Right lung (tissue), 10 donors: Measurements from ENCODE around the gene MSANTD3. TPM values are rescaled to one million over a fixed set of nuclear protein-coding genes. Genes with fewer than 3 reads are reported as not detected.
"Not testable (repeated sequence)": the region's sequence is repeated elsewhere in the genome, so short reads cannot be mapped to it uniquely, and the experiment has no call there.

ENCODE experiments used
- DNase-seq, 2 donors: peaks; one replicate each; pipeline ENCODE4 v3.0.0-alpha.2; 2013
- long read RNA-seq, 8 donors: transcript quantifications; one replicate each; lab custom pipeline, GENCODE V29; 2026
- polyA plus RNA-seq, 5 donors: library from polyadenylated mRNA; unstranded; fragments of 120-200 nt; gene quantifications; one replicate each; pipeline versions ENCODE4 v1.2.1 to v1.2.3, GENCODE V29; 2013; ENCODE audit warnings: inconsistent platforms in 1 of 5, low replicate concordance in 1 of 5; ENCODE audit not compliant: insufficient read length in 5 of 5, insufficient read depth in 1 of 5

MSANTD3 gene, protein sequence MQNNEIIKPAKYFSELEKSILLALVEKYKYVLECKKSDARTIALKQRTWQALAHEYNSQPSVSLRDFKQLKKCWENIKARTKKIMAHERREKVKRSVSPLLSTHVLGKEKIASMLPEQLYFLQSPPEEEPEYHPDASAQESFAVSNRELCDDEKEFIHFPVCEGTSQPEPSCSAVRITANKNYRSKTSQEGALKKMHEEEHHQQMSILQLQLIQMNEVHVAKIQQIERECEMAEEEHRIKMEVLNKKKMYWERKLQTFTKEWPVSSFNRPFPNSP
- polyA plus RNA-seq, result 10 to 100 TPM; 20.0 to 24.3 (median 23.3) TPM
- long read RNA-seq, donor 1, transcript MSANTD3-203 (3 exons, 1,362 nt), result major isoform, 12 of 37 reads
- long read RNA-seq, donor 1, partial matches to known transcripts, result 21 of 37 reads
- long read RNA-seq, donor 1, other reads (novel, unspliced or antisense), result 0 of 37 reads
- long read RNA-seq, donor 2, transcript MSANTD3-203 (3 exons, 1,362 nt), result major isoform, 10 of 22 reads
- long read RNA-seq, donor 2, partial matches to known transcripts, result 9 of 22 reads
- long read RNA-seq, donor 2, other reads (novel, unspliced or antisense), result 0 of 22 reads
- long read RNA-seq, donor 3, transcript MSANTD3-203 (3 exons, 1,362 nt), result major isoform, 12 of 24 reads
- long read RNA-seq, donor 3, partial matches to known transcripts, result 9 of 24 reads
- long read RNA-seq, donor 3, other reads (novel, unspliced or antisense), result 0 of 24 reads
- long read RNA-seq, donor 4, transcript MSANTD3-203 (3 exons, 1,362 nt), result major isoform, 8 of 16 reads
- long read RNA-seq, donor 4, partial matches to known transcripts, result 6 of 16 reads
- long read RNA-seq, donor 4, other reads (novel, unspliced or antisense), result 0 of 16 reads
- long read RNA-seq, donor 5, transcript MSANTD3-203 (3 exons, 1,362 nt), result major isoform, 16 of 40 reads
- long read RNA-seq, donor 5, partial matches to known transcripts, result 22 of 40 reads
- long read RNA-seq, donor 5, other reads (novel, unspliced or antisense), result 0 of 40 reads
- long read RNA-seq, donor 6, transcript MSANTD3-203 (3 exons, 1,362 nt), result major isoform, 5 of 36 reads
- long read RNA-seq, donor 6, partial matches to known transcripts, result 29 of 36 reads
- long read RNA-seq, donor 6, other reads (novel, unspliced or antisense), result 0 of 36 reads
- long read RNA-seq, donor 7, transcript MSANTD3-203 (3 exons, 1,362 nt), result major isoform, 10 of 18 reads
- long read RNA-seq, donor 7, partial matches to known transcripts, result 6 of 18 reads
- long read RNA-seq, donor 7, other reads (novel, unspliced or antisense), result 0 of 18 reads
- long read RNA-seq, donor 8, partial matches to known transcripts, result 0 of 6 reads
- long read RNA-seq, donor 8, other reads (novel, unspliced or antisense), result 0 of 6 reads

DNA sequence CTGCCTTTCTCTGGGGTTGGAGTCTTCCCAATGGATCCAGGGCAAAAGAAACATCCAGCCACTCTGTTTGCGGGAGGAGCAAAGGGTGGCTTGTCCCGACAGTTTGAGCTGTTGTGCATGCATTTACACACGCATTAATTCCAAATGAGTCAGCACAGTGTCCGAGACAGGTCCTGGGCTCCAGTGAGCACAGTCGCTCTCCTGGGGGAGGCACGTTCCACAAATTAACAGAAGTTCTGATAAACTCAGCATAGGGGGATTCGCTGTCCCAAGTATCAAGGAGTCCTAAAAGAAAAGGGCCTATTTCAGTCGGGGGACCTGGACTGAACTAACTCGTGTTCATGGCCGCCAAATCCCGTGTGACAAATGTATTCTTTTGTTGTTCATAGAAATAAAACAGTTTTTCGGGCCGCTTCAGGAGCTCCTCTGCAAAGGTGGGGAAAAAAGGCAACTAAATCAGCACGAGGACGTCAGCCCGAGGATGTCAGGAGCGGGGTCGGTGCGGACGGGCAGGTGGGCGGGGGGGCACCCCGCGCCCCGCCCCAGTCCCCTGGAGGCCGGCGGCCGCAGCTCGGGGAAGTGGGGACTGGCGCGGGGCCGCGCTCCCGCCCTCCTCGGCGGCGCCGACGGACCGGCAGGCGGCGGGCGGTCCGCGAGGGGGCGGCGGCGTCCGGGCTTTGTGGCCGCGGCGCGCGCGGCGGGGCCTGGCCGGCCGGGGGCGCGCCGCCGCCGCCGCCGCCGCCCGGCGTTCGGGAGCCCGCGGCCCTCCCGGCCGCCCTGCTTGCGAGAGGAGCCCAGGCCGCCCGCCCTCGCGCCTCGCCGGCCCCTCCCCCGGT lies at the start of gene MSANTD3:
Gene MSANTD3, plus strand, starts transcription at position 614 of the 836 bp plus-strand sequence. CDS start 14,796 bp downstream, outside the sequence.
- DNase-seq, result peak; percentile 59 to 61

DNA sequence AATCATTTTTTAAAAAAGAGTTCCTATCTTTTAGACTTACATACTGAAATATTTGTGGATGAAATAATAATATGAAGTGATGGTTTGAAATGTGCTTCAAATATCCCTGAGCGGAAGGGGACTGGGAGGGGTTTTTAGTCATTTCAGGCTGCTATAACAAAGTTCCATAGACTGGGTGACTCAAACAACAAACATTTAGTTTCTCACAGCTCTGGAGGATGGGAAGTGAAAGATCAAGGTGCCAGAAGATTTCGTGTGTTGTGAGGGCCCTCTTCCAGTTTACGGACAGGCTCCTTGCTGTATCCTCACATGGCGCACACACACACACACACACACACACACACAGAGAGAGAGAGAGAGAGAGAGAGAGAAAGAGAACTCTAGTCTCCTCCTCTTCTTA lies 47.1 kb upstream of the MSANTD3 start:
- no peak for DNase-seq

DNA sequence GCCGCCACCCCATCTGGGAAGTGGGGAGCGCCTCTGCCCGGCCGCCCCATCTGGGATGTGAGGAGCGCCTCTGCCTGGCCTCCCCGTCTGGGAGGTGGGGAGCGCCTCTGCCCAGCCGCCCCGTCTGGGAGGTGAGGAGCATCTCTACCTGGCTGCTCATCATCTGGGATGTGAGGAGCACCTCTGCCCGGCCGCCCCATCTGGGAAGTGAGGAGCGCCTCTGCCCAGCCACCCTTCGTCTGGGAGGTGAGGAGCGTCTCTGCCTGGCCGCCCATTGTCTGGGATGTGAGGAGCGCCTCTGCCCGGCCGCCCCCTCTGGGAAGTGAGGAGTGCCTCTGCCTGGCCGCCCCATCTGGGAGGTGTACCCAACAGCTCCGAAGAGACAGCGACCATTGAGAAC lies 34.0 kb upstream of the MSANTD3 start:
- not testable (repeated sequence) for DNase-seq

GRCh38 chr9:100394032-100394695 lies 32.8 kb upstream of the MSANTD3 start:
- DNase-seq, result no peak

DNA sequence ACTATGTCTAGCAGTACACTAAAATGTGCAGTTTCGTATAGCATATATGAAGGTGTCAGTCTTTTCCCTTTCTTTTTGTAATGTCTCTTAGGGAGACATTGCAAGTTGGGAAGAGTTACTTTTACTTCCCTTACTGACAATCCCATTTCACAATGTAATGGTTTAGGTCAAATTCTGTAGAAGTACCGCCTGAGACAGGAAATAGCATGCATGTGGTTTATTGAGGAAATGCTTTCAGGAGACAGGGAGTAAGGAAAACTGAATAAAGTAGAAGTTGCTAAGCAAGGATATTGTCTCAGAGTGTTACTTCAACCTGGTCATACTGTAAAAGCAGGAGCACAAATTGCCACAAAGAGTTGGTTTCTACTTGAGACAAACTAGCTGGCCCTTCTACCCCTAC lies 32.1 kb upstream of the MSANTD3 start:
- DNase-seq, result no peak

DNA sequence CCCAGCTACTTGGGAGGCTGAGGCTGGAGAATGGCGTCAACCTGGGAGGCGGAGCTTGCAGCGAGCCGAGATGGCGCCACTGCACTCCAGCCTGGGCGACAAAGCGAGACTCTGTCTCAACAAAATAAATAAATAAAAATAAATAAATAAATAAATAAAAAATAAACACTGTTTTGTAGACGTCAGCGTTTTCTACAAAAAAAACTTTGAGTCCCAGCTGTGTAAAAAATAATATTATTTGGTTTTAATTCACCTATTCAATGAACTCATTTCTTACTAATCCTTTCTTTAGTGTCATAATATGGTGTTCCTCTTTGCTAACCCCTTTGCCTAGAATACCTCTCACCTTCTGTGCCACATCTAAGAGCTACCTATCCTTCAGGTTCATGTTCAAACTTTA lies 30.2 kb upstream of the MSANTD3 start:
- DNase-seq, result no peak

- no peak for DNase-seq
Measured at GRCh38 chr9:100397529-100398266, 29.2 kb upstream of the MSANTD3 start.

- DNase-seq, result no peak
Measured at GRCh38 chr9:100401042-100401441, 25.9 kb upstream of the MSANTD3 start.

GRCh38 chr9:100406962-100407361 lies 20.0 kb upstream of the MSANTD3 start:
- DNase-seq, result no peak

DNA sequence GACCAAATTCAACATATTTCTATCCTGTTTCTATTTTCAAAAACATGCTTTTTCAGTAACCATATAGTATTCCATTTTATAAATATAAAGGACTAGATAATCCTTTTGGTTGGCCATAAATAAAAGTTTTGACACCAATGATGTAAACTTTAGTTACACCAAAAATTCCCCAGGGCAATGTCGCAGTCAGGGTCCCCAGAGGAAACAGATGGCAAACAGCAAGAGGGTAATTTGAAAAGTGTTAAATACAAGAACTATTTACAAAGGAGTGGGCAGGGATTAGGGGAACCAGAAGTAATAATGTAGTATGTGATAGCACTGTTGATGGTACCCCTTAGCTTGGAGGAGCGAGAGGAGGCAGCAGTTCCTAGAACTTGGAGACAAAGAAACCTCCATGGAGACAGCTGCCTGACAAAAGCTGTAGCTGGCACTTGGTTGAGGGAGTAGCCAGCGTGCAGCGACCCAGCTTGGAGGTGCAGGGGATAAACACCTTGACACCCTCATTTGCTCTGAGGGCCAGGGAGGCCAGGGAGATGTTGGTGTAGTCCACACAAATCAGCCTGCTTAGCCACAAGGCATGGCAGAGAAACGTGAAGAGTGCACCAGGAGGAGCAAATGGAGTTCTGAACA lies 18.3 kb upstream of the MSANTD3 start:
- DNase-seq, result no peak

- DNase-seq, result no peak
Measured at GRCh38 chr9:100409176-100409556, 17.8 kb upstream of the MSANTD3 start.

- peak; percentile 75 to 85 for DNase-seq
Measured at GRCh38 chr9:100411472-100412283, 15.3 kb upstream of the MSANTD3 start.

DNA sequence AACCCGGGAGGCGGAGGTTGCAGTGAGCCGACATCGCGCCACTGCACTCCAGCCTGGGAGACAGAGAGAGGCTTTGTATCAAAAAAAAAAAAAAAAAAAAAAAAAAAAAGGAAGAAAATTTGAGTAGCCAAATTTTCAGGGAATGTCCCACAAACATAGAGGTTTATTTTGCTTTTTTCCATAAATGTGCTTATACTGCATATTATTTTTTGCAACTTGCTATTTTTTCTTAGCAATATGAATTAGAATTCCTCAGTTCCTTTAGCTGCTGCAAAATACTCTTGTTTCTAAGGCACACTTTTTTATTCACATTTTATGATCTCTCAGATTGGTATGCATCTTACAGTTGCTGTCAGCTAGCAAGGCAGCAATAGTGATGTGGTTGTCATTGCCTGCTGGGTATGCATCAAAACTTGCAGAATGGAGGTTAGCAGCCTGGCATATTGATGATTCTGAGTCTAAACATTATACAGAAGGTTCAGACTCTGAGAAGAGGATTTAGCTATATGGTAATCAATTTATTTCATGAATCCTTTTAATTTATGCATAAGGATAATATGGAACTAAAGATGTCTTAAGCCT lies 13.0 kb upstream of the MSANTD3 start:
- DNase-seq, result no peak

DNA sequence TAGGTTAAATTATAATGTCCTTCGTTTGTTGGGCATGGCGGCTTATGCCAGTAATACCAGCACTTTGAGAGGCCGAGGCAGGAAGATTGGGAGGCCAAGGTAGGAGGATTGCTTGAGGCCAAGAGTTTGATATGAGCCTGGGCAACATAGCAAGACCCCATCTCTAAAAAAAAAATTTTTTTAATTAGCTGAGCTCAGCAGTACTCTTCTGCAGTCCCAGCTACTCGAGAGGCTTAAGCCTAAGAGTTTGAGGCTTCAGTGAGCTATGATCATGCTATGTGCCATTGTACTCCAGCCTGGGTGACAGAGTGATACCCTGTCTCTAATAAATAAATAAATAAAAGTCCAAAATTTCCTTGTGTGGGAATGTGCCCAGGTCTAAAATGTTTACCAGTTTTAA lies 9.1 kb upstream of the MSANTD3 start:
- DNase-seq, result no peak

DNA sequence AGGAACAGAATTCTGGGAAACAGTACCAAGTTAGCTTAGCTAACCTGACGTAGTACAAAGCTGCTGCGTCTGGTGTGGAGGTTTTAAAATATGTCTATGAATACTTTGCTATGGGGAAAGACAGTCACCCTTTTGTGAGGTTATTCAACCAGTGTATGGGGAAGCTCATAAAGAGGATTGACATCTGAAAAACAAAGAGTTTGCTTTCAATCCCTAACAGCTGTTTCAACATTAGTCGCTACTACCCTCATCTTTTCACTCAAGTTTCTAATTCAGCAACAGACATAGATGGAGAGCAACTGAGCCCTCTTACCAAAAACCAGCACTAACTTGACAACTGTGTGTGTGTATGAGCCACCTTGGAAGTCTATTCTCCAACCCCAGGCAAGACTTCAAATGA lies 7.8 kb upstream of the MSANTD3 start:
- DNase-seq, result no peak

- not testable (repeated sequence) for DNase-seq
Measured at GRCh38 chr9:100421116-100421515, 5.8 kb upstream of the MSANTD3 start.

- no peak for DNase-seq
Measured at GRCh38 chr9:100425758-100426157, 1.2 kb upstream of the MSANTD3 start.

GRCh38 chr9:100426189-100426529 lies 784 bp upstream of the MSANTD3 start:
- DNase-seq, result no peak
